SU-DHL-6 (cell line): Measurements from ENCODE around the gene SULF2.

ENCODE experiments used
- H2AFZ ChIP-seq: fragments of 200-600 bp; sonication (generic); 2 replicates; pipeline ENCODE4 v1.6.1; 2014; ENCODE audit warnings: low read depth, mild to moderate bottlenecking, moderate library complexity, mixed read lengths, antibody characterized with exemption, low read length; ENCODE audit not compliant: severe bottlenecking
- H3F3A ChIP-seq: fragments of 200-600 bp; shearing (Covaris generic); 2 replicates; pipeline ENCODE4 v1.6.0; 2016; ENCODE audit warnings: antibody characterized with exemption, mild to moderate bottlenecking; ENCODE audit not compliant: insufficient read depth
- H3K27ac ChIP-seq: fragments of 200-600 bp; sonication (generic); 2 replicates; pipeline ENCODE4 v1.5.1; 2016; ENCODE audit warnings: low read depth, mild to moderate bottlenecking, low read length, moderate library complexity, mixed read lengths
- H3K27me3 ChIP-seq: fragments of 200-600 bp; sonication (generic), shearing (Covaris generic); 2 replicates; pipeline ENCODE4 v1.6.0; 2014; ENCODE audit warnings: mild to moderate bottlenecking, low read length
- H3K36me3 ChIP-seq: fragments of 200-600 bp; sonication (generic); 2 replicates; pipeline ENCODE4 v1.6.1; 2014; ENCODE audit warnings: mild to moderate bottlenecking, low read length, mixed read lengths
- H3K4me2 ChIP-seq: fragments of 300-600, 200-600 bp; shearing (Covaris generic), sonication (generic); 2 replicates; pipeline ENCODE4 v1.6.0; 2014; ENCODE audit warnings: low read length, low read depth, mild to moderate bottlenecking; ENCODE audit not compliant: poor library complexity, severe bottlenecking
- H3K4me3 ChIP-seq: fragments of 200-600 bp; sonication (generic); 2 replicates; pipeline ENCODE4 v1.5.1; 2014; ENCODE audit warnings: antibody characterized with exemption, low read length, mild to moderate bottlenecking, mixed read lengths; ENCODE audit not compliant: insufficient read depth, poor library complexity, severe bottlenecking
- H3K79me2 ChIP-seq: fragments of 200-600 bp; sonication (generic); 2 replicates; pipeline ENCODE4 v1.6.1; 2014; ENCODE audit warnings: mild to moderate bottlenecking, low read length, moderate library complexity; ENCODE audit not compliant: insufficient read depth
- H3K9ac ChIP-seq: fragments of 200-600 bp; sonication (generic); 2 replicates; pipeline ENCODE4 v1.7.0; 2014; ENCODE audit warnings: mild to moderate bottlenecking, low read length
- H3K9me2 ChIP-seq: fragments of 200-600 bp; sonication (generic); replicated peaks from 2 replicates; pipeline ENCODE4 v1.6.1; 2014; ENCODE audit warnings: low read length; ENCODE audit not compliant: insufficient read depth
- H3K9me3 ChIP-seq: fragments of 200-600 bp; sonication (generic); 2 replicates; pipeline ENCODE4 v1.6.1; 2014; ENCODE audit warnings: low read length, mixed read lengths; ENCODE audit not compliant: insufficient read depth
- H4K20me1 ChIP-seq: fragments of 200-600 bp; sonication (generic); 2 replicates; pipeline ENCODE4 v1.6.1; 2014; ENCODE audit warnings: low read depth, mild to moderate bottlenecking, antibody characterized with exemption, low read length, moderate library complexity, mixed read lengths
- EZH2phosphoT487 ChIP-seq: fragments of 200-600 bp; sonication (generic), shearing (Covaris generic); conservative IDR thresholded peaks from 2 replicates; pipeline ENCODE4 v1.6.1; 2018; ENCODE audit warnings: mild to moderate bottlenecking, antibody characterized with exemption, low read length, moderate library complexity, mixed read lengths
- TF ChIP-seq, protein P1 (sequence below): fragments of 200-600 bp; sonication (generic); IDR thresholded peaks from one replicate; pipeline ENCODE4 v1.5.1; 2017; ENCODE audit warnings: antibody characterized with exemption, mild to moderate bottlenecking, low read length, moderate library complexity; ENCODE audit not compliant: insufficient read depth, poor library complexity, severe bottlenecking

The SULF2 gene

GRCh38 chr20:47782076-47782475 lies 3.2 kb downstream of the SULF2 start:
- H3K27me3 ChIP-seq = no peaks in the 10 kb centered on the region
- no peak overlapping the region for H3K27ac ChIP-seq
- no peaks in the 10 kb centered on the region for H3K9me3 ChIP-seq
- no peak overlapping the region for H3K9ac ChIP-seq
- no peak overlapping the region for H2AFZ ChIP-seq
- no peak overlapping the region for H3K4me3 ChIP-seq
- TF ChIP-seq, protein P1, sequence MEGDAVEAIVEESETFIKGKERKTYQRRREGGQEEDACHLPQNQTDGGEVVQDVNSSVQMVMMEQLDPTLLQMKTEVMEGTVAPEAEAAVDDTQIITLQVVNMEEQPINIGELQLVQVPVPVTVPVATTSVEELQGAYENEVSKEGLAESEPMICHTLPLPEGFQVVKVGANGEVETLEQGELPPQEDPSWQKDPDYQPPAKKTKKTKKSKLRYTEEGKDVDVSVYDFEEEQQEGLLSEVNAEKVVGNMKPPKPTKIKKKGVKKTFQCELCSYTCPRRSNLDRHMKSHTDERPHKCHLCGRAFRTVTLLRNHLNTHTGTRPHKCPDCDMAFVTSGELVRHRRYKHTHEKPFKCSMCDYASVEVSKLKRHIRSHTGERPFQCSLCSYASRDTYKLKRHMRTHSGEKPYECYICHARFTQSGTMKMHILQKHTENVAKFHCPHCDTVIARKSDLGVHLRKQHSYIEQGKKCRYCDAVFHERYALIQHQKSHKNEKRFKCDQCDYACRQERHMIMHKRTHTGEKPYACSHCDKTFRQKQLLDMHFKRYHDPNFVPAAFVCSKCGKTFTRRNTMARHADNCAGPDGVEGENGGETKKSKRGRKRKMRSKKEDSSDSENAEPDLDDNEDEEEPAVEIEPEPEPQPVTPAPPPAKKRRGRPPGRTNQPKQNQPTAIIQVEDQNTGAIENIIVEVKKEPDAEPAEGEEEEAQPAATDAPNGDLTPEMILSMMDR = no peak
- TF ChIP-seq EZH2phosphoT487 = no peak
- H3F3A ChIP-seq = no peaks in the 10 kb centered on the region
- H3K4me2 ChIP-seq = no peak overlapping the region
- no peaks in the 10 kb centered on the region for H3K79me2 ChIP-seq
- H3K9me2 ChIP-seq = no peaks in the 10 kb centered on the region
- H4K20me1 ChIP-seq = no peaks in the 10 kb centered on the region
- H3K36me3 ChIP-seq = no peaks in the 10 kb centered on the region

DNA sequence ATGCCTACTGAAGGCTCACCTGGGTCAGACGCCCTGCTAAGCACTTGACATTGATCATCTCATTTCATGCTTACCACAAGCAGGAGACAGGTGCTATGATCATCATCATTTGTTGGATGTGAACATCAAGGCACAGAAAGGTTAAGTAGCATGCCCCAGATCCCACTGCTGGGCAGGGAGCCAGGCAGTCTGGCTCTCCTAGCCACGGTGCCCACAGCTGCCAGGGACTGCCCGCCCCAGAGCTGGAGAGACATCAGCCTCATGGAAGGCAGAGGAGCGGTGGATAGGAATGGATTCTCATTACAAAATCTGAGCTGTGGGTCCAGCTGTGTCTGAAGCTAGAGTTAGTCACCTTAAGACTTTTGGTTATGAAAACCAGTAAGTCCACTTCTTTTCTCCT lies 3.6 kb downstream of the SULF2 start:
- Histone ChIP-seq H3K27ac (no peak overlapping the region), H3K9me2 (no peaks in the 10 kb centered on the region), H3K36me3 (no peaks in the 10 kb centered on the region), H3F3A (no peaks in the 10 kb centered on the region), H3K4me2 (no peak overlapping the region), H3K79me2 (no peaks in the 10 kb centered on the region), H2AFZ (no peak overlapping the region), H3K27me3 (no peaks in the 10 kb centered on the region), H3K9ac (no peak overlapping the region), H3K9me3 (no peaks in the 10 kb centered on the region), H3K4me3 (no peak overlapping the region), H4K20me1 (no peaks in the 10 kb centered on the region)
- no peak for TF ChIP-seq EZH2phosphoT487
- TF ChIP-seq, protein P1 = no peak

GRCh38 chr20:47780720-47781389 lies 4.4 kb downstream of the SULF2 start:
- no peaks in the 10 kb centered on the region for H3F3A ChIP-seq
- H3K27me3 ChIP-seq = no peaks in the 10 kb centered on the region
- no peak overlapping the region for H3K27ac ChIP-seq
- H3K9me2 ChIP-seq = no peaks in the 10 kb centered on the region
- no peak overlapping the region for H3K4me3 ChIP-seq
- H4K20me1 ChIP-seq = no peaks in the 10 kb centered on the region
- H2AFZ ChIP-seq = no peak overlapping the region
- H3K4me2 ChIP-seq = no peak overlapping the region
- TF ChIP-seq, protein P1 = no peak
- TF ChIP-seq EZH2phosphoT487 = no peak
- H3K36me3 ChIP-seq = no peaks in the 10 kb centered on the region
- H3K79me2 ChIP-seq = no peaks in the 10 kb centered on the region
- no peak overlapping the region for H3K9ac ChIP-seq
- no peaks in the 10 kb centered on the region for H3K9me3 ChIP-seq
